ENCODE results near the gene ETNK2.
"Not testable (repeated sequence)": the region's sequence is repeated elsewhere in the genome, so short reads cannot be mapped to it uniquely, and the experiment has no call there.

ETNK2 gene

DNA sequence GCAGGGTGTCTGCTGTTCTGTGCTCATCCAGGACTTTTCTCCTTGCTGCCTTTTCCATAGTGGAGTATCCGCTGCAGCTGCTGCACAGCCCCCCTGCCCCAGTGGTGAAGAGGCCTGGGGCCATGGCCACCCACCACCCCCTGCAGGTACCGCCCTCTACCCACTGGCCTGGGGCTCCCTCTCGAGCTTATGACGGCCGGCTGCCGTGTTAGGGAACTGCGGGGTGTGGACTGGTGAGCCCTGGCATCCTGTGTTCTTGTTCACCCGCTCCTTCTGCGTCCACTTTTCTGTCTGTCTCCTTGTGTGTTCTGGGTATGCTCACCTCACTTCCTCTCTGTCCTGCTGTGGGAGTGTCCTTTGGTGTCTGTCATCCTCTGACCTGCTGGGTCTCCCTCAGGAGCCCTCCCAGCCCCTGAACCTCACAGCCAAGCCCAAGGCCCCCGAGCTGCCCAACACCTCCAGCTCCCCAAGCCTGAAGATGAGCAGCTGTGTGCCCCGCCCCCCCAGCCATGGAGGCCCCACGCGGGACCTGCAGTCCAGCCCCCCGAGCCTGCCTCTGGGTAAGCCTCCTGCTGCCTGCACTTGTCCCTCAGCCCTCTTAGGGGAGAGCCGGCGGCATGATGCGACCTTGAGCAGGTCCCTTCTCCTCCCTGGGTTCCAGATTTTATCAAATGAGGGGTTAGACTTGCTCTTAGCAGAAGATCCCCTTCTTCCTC is 29.8 kb downstream of the ETNK2 start:
- no peak for DNase-seq

DNA sequence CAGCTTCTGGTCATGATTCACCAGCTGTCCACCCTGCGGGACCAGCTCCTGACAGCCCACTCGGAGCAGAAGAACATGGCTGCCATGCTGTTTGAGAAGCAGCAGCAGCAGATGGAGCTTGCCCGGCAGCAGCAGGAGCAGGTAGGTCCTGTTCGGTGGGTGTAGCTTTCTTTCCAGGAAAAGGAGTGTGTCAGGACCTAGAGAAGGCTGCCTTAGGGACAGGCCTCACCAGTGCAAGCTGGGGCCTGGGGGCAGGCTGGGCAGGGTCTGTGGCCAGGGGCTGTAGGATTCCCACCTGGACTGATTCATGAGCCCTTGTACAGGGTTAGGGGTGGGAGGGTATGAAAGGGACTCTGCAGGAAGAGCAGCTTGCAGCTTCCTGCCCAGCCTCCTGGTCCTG is 35.3 kb downstream of the ETNK2 start:
- DNase-seq = no peak

DNA sequence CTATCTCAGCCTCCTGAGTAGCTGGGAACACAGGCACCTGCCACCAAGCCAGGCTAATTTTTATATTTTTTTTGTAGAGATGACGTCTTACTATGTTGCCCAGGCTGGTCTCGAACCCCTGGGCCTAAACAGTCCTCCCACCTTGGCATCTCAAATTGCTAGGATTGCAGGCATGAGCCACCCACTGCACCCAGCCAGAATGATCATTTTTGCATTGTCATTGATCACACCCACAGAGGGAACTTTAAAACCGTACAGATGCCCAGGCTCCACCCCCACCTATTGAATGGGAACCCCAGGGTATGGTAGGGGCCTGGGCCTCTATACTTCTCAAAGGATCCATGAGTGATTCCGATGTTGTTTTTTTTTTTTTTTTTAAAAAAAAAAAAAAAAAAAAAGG is 36.7 kb downstream of the ETNK2 start:
- no peak for DNase-seq

DNA sequence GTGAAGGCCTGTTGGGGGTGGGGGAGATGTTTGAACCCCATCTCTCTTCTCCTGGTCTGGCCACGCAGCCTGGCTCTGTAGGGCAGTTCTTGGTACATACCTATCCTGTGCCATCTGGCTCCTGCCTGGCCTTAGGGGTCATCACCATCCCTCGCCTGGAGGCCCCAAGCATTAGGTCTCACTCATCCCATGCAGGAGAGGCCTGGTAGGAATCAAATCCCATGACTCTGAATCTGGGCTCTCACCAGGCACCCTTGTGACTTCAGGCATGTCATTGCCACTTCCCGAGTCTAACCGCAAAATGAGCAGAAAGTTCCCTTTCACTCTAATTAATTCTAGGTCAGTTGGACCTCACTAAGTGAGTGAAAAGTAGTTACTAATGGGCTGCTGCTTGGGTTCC is 37.2 kb downstream of the ETNK2 start:
- no peak for DNase-seq

DNA sequence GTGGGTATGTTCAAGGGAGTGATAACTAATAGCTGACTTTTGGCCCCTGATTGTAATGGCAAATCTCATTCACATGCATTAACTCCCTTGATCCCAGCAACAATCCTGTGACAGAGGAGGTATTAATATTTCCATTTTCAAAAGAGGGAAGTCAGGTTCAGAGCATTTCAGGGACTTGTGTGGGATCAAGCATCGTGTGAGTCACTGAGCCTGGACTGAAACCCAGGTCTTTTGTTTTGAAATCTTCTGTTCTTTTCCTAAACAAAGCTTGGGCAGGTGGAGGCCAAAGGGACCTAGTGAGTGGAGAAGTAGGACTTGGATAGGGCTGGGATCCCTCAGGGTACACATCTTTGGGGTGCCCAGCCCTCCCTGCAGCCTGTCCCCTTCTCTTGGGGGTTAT is 37.9 kb downstream of the ETNK2 start:
- DNase-seq = no peak

DNA sequence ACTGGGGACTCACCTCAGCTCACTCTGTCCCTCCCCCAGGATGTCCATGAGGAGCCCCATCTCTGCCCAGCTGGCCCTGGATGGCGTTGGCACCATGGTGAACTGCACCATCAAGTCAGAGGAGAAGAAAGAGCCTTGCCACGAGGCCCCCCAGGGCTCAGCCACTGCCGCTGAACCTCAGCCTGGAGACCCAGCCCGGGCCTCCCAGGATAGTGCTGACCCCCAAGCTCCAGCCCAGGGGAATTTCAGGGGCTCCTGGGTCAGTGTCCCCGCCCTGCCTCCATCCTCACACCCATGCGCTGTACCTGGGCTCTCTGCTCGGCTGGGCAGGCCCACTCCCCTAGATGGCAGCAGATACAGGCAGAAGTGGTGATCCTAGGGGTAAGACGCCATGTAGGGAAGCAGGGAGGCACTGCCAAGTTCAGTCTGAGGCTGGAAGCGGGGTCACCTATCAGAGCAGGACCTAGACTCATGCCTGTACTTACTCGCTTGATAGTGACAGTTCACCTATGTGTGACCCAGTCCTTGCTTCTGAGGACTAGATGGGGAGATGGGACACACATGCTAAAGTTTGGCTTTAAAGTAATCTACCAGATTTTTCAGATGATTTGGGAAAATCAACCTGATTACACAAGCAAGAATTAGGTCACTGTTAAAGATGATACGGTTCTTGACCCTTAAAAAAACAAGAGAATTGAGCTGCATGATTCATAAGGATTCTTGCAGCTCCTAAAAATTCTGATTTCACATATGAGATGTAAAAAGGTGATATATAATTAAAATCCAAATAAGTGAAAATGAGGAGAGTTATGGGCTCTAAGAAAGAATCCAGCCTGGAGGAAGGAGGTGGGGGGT is 38.7 kb downstream of the ETNK2 start:
- no peak for DNase-seq

DNA sequence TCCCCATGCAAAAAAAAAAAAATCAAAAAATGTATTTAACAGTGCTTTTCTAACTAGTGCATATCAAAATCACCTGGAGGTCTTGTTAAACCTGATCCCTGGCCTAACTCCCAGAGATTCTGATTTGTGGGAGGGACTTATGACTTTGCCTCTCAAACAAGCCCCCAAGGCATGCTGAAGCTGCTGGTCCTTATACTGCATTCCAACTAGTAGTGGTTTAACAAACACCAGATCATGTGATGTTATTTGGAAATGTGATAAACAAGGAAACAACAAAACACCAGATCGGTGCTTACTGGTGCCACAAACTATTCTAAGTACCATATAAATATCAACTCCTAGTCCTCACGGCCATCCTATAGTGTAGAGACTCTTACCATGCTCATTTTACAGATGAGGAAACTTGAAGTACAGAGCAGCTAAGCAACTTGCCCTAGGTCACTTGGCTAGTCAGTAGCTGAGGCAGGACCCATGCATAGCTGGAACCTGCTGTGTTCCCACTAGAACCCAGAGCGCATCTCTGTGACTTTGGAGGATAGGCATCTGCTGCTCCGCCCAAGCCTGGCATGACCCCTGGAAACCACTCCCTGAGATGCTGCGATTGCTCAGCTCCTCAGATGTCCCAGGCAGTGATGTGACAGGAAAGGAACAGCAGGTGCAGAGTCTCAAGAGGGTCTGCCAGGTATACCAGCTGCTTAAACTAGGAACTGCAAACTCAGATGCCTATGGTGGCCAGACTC is 40.8 kb downstream of the ETNK2 start:
- DNase-seq = no peak

DNA sequence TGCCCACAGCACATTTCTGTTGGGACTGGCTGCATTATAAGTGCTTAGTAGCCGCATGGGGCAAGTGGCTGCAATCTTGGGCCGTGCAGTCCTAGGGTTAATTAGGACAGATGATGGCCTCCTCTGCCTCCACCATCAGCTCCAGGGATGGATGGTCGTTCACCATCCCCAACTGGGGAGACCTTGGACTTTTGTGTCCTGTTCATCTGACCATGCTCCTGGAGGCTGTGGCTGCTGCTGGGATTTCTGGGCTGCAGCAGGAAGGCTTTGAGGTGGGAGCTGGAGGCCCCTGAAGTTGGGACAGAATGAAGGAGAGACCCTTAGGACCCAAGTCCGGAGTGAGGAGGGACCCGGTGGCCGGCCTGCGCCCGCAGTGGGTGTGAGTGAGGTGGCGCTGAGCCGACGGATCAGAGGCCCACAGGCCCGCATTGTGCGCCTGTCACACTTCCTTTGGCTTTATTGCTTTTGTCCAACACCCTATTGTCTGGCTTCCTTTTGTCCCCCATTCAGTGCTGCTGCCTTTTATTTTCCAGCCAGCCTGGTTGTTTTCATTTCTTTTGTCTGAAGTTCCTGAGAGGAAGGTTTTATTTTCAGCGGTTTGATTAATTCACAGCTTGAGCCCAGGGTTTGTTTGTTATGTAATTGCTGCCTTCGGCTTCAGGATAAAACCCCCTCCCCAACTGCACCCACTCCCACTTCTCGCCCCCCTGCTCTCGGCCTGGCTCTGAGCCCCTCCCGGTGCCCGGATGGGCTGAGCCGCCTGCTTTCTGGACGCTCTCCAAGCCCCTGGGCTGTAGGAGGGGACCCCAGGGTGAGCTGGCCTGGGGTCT is 43.3 kb downstream of the ETNK2 start:
- DNase-seq = no peak

DNA sequence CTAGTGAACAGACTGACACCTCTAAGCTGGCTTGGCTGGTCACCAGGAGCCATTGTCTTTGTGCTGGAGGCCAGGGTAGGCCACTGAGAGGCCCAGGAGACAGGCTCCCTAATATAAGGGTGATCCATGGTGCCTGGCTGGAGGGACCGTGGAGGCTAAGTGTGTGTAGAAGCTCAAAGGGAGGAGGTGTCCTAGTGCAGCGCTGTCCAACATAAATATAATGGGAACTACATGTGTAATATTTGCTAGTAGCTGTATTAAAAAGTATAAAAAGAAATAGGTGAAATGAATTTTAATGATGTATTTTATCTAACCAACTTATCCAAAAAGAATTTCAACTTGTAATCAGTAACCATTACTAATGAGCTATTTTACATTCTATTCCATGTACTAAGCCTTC is 44.0 kb downstream of the ETNK2 start:
- no peak for DNase-seq

DNA sequence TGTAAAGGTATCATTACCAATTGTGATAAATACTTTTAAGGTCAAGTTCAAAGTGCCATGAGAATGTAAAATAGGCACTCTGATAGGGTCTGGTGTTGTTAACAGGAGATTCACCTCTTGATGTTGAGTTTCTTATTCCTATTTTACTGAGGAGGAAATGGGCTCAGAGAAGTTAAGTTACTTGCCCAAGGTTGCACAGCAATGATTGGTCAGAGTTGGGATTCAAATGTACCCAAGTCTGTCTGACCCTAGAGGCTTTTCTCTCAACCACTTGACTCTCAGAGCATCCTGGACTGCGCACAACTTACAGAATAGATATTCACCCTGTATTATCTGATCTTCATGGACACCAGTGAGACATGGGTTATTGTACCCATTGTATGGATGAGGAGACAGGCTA is 45.0 kb downstream of the ETNK2 start:
- no peak for DNase-seq

DNA sequence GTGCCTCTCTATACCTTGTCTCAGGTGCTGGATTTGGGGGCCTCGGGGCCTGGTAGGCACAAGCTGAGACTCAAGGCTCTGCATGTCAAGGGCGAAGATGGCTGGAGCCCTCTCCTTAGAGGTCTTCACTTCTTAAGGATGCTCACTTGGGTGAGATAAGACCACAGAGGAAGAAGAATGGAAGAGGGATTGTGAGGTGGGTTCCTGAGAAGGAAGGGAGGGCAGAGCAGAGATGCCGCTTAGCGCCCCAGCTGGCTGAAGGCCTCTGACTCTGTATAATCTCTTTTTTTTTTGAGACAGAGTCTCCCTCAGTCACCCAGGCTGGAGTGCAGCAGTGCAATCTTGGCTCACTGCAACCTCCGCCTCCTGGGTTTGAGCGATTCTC is 46.7 kb downstream of the ETNK2 start:
- DNase-seq = no peak

DNA sequence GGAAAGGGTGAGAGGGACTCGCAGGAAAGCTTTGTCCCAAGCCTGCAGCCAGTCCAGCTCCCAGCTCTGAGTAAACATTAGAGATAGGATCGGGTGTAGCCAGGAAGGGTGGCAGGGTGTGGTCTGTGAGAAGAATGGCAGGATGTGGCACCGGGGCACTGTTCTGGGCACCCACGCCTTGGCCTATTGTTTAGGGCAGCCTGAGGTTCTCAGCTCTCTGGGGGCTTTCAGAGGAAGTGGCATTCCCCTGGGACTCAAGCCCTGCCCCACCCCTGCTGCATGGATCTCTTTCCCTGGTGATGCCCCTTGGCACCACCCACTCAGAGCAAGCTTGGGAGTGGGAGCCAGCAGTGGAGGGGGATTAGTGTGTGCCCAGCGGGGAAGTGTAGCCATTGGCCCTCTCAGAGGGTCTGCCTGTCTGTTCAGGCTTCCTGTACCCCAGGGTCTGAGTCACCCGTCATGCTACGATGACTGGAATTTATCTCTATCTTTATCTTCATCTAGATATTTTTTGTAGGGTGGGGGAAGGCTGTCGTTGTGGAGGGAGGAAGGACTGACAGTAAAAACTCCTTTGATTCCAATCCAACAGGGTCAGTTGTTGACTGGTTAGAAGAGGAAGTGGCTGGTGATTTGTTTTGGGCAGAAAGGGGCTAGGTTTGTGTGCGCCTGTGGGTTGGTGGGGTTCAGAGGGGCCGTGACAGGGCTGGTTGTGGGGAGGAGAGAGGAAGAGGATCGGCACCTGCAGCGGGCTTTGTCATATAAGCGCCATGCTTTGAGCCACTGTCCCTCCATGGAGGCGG is 47.3 kb downstream of the ETNK2 start:
- no peak for DNase-seq

DNA sequence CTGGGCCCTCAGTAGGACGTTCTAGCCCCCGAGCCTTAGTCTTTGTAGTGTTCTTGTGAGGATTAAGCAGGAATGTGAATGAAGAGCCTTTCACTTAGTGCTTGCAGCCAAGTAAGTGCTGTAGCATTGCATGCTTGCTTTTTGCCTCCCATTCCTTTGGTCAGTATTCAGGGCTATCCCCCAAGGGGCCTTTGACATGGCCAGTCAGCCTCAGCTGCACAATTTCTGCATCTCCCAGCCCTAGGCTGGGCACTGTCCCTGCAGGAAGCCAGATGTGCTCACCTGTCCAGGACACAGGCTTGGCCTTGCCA is 48.5 kb downstream of the ETNK2 start:
- no peak for DNase-seq

DNA sequence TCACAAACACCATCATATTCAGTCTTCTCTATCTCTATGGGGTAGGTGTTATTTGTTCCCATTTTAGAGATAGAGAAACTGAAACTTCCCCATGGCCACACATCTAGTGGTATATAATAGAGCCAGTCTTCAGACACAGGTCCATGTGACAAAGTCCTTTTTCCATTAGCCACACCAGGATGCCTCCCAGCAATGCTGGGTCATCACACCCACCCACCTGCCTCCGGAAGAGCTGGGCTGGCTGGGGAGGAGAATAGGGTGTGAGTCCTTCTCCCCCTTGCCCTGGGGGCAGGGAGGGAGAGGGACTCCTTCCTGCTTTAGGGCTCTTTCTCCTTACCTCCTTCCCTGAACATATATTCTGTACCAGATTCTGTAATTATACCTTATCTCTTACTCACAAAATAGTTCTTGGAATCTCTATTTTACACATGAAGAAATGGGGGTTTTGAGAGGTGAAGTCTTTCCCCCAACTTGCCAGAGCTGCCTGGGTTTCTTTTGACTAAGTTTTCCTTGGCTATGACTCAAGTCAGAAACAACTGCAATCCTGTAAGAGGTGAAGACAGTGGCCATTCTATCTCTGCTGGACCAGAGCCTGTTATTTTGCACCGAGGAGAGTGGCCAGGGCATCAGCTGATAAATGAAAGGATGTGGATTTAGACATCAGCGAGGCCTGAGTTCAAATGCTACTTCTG is 49.0 kb downstream of the ETNK2 start:
- DNase-seq = peak; percentile 56

DNA sequence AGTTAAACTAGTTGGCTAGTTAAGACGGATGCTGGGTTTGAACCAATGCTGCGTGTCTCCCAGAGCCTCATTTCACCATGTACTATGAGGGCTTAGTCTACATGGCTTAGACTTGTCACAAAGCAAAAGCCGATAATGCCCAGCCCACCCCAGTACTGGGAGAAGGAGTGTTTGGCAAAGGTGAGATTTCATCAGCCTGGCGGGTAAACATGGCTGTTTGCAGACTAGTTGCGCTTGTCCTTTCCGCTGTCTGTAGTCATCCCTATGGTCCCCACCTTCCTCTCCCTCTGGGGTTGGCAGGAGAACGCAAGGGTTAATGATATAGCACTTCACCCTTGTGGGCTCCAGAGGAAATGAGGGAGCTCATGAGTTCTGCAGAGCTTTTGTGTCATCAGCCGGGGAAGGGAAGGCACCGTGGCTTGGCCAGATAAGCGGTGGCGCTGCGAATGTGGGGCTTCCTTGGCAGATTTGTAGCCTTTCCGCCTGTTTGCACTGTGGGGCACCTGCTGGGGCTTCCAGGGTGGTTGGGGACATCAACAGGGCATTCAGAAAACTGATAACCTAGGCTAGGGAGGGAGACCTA is 49.7 kb downstream of the ETNK2 start:
- DNase-seq = no peak

DNA sequence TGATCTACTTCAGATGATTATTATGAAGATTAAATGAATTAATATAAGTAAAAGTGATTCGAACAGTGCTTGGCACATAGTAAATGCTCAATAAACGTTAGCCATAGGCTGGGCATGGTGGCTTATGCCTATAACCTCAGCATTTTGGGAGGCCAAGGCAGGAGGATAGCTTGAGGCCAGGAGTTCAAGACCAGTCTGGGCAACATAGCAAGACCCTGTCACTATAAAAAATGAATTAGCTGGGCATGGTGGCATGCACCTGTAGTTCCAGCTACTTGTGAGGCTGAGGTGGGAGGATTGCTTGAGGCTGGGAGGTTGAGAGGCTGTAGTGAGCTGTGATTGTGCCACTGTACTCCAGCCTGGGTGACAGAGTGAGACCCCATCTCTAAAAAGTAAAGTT is 52.1 kb downstream of the ETNK2 start:
- not testable (repeated sequence) for DNase-seq

DNA sequence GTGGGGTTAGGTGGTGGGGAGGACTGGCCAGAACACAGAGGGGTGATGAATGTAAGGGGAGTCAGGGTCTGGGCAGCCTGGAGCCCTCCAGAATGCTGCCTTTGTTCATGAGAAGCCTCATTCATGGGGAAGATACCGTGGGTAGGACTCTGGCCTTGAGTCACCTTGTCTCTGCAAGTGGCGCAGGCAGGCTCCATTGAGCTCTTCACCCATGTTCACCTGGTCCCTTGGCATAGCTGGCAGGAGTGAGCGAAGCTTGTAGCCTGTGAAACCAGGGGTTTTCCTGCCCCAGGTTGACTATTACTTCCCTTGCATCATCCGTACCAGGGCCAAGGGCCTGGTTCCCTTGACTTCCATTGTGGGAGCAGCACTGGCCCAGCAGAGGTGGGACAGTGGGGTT is 53.2 kb downstream of the ETNK2 start:
- DNase-seq = no peak

DNA sequence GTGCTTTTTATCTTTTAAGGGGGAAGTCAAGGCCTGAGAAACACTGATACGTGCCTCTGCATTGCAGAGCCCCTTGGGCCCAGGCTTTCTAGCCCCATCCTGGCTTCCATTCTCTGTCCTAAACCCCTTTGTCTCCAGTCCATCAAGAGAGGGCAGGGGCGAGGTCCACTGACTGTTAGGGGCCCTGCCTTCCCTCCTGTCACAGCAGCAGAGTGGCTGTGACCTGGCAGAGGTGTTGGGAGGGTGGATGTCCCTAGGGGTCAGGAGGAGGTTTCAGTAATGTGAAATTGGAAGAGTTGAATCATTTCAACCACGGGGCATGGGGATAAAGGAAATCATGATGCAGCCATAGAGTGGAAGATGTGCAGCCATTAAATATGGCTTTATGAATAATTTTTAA is 54.9 kb downstream of the ETNK2 start:
- DNase-seq = no peak

DNA sequence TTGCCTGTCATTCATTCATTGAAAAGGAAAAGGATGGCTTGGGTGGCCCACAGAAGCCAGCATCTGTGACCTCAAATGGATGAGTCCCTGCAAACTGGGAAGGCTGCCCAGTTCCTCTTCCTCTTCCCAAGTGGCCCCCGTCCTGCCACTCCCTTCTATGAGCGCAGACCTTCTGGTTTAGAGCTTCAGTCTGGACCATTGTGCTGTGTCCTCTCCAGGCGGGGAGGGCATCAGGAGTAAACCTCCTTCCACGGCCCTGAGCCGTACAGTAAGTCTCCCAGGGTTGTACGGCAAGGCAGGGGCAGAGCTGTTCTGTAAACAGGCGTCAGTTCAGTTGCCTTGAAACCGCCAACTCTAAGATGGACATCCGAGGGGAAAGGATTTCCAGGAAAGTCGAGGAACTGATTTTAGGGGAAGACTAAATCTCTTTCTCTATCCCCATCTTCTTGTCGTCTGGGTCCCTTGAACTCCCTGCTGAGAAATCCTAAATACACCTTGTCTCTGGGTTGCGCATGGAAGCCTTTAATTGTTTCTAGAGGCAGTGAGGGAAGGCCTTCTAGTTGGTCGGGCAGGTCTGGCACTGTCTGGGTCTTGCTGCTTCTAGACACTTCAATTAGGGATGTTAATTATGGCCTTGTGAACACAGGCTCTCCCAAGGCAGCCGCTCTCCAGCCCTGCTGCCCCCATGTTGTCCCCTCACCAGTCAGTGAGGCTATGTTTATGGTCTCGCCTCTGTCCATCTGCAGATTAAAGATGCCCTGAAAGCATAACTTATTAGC is 56.8 kb downstream of the ETNK2 start:
- no peak for DNase-seq

DNA sequence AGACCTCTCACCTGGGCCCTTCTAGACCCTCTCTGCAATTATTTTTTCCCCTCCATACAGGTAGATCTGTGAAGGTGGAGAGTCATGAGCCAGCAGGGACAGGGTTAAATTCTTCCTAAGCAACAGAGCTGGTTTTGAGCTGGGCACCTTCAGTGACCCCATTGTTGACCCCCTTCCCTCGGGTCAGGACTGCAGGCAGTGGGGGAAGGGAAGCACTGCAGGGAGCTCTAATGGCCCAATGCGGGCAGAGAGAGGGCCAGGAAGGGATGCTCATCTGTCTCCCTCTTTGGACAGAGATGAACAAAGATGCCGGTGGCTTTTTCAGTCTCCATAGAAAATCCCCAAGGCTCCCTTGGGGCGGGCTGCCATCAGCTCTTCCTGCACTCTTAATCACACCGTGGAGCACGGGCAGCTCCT is 57.5 kb downstream of the ETNK2 start:
- DNase-seq = no peak
